Stimulated activated CD4-positive, alpha-beta T cell treated with anti-CD3 and anti-CD28 coated beads, Interleukin-15, amount 100 ng/mL, for 48 hours (primary cell): ENCODE measurements around the gene SETD9.

Experiments used
- DNase-seq, 2 donors: peaks; one replicate each; pipeline ENCODE4 v3.0.0-alpha.2; 2020; ENCODE audit warnings: low read depth in 2 of 2

SETD9 gene, protein sequence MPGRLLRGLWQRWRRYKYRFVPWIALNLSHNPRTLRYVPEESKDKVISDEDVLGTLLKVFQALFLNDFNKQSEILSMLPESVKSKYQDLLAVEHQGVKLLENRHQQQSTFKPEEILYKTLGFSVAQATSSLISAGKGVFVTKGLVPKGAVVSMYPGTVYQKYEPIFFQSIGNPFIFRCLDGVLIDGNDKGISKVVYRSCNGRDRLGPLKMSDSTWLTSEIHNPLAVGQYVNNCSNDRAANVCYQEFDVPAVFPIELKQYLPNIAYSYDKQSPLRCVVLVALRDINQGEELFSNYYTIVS

DNA sequence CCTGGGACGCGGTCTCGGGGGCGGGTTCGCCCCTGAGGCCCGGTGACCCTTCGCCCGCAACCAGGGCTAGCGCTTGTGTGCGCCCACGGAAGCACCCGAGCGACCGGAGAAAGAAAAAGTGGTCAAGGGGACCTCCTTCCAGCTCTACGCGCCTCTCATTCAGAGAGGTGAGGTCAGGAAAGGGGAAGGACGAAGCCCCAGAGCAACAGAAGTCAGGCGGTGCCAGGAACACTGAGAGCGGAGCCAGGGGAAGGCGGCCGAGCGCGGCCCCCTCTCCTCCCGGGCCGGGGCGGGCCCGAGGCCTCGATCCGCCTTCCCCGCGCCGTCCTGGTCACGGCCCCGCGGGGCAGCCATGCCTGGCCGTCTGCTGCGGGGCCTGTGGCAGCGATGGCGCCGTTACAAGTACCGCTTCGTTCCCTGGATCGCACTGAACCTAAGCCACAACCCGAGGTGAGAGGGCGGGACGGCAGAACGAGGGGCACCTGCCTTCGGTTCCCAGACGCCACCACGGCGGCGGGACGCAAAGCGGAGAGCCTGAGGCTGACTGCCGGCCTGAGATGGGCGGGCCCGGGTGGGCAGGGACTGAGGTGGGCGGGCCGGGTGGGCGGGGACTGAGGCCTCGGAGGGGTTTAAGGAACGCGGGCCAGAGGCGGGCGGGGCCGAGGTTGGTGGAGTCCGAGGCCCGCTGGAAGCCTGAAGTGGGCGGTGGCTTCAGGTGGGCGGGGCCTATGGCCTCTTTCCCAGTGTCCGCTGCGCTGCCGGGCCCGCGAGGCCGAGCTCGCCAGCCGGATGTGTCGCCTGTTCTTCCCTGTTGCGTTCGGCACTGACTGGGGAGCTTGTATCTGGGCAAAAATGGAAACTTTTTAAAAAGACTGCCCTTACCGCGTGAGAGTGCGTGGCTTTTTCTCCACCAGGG, at the start of gene SETD9:
TSS of gene SETD9 (plus strand) at position 303 of the 916 bp plus-strand sequence. CDS start at position 353, 50 bp downstream.
- peak; percentile 87 to 90 for DNase-seq

DNA sequence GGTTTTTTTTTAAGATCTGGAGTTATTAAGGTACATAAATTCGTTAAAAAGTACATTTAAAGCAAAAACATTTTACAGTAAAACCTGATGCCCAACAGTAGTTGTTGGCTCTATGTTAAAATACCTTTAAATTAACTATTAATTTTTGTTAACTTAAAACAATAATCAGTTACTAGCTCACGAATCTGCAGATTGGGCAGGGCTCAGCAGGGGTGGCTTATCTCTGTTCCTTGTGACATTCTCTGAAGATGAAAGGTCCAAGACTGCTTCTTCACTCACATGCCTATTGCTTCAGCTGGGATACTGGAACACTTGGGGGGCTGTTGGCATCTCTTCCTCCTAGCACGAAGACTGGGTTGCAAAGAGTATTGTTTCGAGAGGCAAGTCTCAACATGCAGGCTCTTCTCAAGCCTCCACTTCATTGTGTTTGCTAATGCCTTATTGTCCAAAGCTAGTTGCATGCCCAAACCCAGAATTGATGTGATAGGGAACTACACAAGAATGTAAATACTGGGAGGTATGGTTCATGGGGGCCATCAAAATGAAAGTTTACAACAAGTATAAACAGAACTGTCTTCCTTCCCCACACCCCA, 47.4 kb upstream of the SETD9 start:
- DNase-seq, result no peak

DNA sequence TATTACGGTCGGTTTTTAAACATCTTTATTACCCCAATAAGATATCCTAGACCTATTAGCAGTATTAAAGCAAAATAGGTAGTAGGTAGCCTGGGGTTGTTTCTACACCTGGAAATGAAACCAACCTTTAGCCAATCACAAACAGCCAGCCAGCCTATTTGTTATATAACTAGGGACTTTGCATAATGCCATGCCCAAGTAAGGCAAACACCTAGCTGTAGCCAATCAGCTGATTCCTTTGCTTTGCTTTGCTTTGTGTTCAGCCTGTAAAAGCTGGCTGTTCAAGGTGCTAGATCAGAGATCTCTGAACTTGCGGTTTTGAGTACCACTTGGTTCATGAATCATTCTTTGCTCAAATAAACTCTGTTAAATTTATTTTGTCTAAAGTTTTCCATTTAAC, 46.5 kb upstream of the SETD9 start:
- no peak for DNase-seq

DNA sequence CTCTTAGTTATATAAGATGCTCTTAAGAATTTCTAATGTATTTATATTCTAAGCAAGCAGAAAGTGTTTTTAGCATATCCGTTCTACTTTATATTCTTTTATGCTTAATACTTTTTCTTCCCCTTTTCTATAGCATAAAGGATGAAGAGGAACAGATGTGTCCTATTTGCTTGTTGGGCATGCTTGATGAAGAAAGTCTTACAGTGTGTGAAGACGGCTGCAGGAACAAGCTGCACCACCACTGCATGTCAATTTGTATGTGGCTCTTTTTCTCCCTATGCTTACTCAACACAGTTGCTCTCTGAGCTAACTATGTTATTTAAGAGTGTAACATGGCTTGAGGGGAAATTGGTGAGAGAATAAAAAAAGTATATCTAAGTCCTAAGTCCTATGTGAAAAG, 37.6 kb upstream of the SETD9 start:
- DNase-seq, result no peak

DNA sequence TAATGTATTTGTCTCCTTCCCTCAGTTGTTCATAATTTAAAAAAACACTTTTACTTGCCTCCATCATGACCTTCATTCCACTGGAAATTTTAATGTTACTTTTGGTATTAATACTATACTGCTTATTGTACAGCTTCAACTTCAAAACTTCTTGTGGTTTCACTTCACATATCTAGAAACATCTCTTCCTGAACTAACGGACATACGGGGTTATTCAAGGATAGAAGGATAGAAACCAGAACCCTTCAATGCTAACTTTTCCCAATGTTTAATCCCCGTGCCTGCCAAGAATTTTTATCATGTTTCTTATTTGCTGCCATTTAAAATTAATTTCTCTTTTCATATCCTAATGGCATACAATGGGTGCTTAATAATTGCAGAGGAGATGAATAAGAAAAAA, 36.3 kb upstream of the SETD9 start:
- no peak for DNase-seq

DNA sequence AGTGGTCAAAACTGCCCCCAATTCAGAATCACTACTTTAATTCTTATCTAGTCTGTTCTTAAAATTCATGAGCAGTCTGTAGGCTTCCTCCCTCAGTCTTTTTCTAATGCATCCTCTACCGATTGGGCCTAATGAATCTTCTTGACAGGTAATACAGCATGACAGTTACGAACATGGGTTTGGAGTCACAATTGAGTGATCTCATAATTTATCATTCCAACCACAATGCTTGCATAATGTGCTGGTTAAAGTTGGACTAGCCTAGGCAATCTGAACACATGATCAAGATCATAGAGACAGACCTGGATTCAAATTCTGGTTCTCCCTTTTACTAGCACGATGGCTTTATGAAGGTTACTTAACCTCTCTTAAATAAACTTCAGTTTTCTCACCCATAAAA, 33.1 kb upstream of the SETD9 start:
- no peak for DNase-seq

DNA sequence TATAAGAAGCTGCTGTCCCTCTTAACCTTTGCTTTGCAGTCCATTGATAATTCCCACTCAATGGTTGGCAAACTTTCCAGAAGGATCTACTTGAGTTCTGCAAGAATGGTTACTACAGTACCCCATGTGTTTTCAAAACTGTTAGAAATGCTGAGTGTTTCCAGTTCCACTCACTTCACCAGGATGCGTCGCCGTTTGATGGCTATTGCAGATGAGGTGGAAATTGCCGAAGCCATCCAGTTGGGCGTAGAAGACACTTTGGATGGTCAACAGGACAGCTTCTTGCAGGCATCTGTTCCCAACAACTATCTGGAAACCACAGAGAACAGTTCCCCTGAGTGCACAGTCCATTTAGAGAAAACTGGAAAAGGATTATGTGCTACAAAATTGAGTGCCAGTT, 27.8 kb upstream of the SETD9 start:
- DNase-seq, result no peak

DNA sequence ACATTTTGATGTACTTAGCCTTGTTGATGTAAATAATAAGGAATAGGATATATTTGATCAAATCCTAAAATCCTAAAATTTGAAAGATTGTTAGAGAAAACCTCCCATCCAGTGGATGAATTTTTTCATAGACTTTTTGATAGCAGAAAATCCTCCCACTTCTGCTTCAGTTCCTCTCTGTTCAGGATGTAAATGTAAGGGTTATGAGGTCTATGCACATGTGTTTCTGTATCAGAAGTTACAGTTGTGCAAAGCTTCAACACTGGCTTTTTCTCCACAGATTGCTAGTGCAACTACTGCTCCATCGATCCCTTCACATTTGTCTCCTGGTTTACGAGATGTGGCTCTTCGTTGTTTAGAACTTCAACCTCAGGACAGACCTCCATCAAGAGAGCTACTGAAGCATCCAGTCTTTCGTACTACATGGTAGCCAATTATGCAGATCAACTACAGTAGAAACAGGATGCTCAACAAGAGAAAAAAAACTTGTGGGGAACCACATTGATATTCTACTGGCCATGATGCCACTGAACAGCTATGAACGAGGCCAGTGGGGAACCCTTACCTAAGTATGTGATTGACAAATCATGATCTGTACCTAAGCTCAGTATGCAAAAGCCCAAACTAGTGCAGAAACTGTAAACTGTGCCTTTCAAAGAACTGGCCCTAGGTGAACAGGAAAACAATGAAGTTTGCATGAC, 16.0 kb upstream of the SETD9 start:
- no peak for DNase-seq

DNA sequence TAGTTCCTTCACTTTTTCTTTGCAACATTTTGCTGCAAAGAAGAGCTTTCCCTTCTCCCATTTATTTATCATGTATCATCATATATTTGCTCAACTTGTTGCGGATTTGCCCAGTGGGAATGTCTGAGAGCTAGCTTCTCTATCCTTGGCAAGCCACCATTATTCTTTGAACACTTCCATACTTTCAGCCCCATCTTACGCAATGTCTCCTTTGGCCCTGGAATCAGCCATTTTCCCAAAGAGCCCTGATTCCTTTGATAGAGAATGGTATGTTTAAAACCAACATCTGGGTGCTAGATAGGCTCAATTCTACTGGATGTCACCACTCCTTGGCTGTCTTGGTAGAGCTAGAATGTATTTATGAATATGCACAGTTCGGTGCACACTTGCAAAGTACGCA, 12.6 kb upstream of the SETD9 start:
- DNase-seq, result no peak

DNA sequence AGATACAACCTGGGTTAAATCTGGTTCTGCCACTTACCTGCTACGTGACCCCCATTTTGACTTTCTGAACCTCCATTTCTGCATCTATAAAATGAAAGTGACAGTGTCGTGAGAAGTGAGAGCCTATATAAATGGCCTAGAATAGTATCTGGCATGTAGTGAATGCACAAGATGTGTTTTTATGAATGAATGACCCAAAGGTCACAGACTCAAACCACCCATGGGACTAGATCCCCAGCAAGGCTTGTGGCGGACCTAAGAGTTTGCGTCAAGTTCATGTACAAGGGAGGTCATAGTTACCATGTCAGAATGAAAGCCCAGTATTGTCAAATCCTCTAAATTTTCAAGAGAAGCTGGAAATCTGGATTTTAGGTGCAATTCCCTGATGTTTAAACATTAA, 11.2 kb upstream of the SETD9 start:
- no peak for DNase-seq

DNA sequence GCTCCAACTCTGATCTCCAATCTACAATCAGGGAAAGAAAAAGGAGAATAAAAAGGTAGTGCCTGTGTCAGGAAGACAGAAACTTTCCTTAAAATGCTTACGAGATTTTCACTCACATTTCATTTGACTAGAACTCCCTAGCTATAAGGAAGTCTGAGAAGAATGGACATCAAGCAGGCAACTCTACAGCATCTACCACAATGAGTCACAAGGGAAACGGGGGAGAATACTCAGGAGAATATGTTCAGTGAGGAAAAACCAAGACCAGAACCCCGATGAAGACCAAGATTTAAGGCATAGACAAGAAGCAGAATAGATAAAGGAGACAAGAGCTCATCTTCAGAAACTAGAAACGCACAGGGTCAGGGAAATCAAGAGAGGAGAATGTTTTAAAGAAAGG, 9.0 kb upstream of the SETD9 start:
- no peak for DNase-seq

DNA sequence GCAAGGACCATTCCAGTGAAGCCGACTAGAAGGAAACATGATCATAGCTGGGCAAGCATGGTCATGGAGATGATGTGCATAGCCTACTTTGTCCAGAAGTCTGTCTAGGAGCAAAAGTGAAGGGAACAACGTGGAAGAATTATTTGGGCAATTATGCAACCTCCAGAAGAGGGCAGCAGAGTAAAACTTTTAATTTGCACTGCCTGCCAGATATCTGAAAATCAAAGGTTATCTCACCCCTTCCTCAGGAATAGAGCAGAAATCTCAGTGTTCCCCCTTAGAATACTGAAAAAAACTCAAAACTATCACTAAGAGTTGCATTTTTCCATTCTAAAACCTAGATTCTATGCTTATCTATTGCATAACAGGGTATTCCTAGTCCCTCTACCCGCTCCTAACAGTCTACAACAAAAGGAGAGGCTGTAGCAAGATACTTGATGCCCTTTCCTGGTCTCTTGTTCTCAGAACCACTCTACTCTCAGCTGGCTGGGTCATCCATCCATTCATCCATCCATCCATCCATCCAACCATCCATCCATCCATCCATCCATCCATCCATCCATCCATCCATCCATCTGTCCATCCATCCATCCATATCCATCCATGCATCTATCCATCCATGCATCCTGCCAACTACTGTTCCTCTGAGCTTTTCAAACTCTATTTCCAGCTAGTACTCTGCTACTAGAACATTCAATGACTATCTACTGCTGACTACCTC, 8.4 kb upstream of the SETD9 start:
- DNase-seq, result no peak

DNA sequence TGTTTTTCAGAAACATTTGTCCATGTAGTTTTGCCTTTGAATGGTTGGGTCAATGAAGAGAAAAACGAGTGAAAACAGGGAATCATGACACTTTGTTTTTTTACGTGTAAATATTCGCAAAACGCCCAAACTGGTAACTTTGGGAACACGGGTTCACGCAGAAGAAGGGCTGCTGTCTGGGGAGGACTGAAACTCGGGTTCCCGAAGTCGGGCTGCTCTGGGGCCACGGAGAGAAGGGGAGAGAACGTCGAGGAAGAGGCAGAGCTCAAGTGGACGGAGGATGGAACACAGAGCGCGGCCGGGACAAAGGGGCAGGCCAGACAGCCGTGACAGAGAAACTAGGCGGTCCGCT, 478 bp upstream of the SETD9 start:
- DNase-seq, result no peak

DNA sequence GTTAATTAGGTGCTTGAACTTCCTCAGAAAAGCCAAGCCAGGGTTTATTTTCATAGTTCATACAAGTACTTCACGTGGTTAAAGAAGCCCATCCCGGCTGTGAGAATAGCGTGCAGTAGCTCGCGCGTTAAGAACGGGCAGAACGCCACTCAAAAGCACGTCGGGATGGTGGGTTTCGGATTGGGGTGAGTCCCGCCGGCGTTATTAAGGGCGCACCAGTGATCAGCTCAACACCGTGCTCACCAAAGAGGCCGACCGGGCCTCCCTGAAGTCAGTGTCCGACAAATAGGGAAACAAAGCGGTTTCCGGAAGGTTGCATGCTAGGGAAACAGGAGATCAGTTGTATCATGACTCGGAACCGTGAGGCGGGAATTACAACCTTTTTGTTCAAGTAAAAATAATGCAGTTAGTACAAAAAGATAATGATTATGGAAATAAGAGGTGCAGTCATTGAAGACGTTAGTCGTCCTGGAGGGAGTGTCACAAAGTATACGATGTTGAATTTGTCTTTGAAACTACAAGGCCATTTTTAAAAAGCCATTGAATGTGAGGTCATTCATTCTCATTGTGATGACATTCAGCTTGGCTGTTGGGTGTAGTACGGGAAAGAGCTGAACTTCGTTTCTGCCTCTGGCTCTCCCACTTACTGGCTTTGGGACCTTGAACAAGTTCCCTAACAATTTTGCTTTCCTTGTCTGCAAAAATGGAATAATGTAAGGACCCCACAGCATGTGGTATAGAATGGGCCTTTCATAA, 992 bp downstream of the SETD9 start:
- peak; percentile 20 to 22 for DNase-seq

DNA sequence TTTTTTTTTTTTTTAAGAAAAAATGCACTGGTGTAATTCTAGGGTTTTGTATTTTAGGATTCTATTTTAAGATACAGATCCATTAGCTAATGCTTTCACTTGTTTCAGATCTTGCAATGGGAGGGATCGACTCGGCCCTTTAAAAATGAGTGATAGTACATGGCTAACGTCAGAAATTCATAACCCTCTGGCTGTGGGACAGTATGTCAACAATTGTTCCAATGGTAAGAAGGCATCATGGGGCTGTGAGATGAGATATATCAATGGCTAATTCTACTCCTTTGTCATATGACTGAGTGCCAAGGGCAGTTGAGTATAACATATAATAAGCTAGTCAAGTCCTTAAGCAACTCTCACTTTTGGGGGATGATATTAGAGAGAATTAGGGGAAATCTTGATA, 4.4 kb downstream of the SETD9 start:
- no peak for DNase-seq

DNA sequence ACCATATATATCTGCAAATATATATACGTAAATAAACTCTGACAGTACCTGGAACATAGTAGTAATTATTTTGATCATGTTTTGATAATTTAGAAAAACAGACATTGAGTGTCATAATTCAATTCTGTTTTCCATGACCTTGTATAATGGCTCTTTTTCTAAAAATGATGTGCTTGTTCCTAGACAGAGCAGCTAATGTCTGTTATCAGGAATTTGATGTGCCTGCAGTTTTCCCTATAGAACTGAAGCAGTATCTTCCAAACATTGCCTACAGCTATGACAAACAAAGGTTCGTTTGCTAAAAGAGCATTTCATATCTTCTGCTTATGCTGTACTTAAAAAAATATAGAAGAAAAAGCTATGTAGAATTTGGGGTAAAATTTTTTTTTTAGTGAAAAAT, 5.3 kb downstream of the SETD9 start:
- DNase-seq, result no peak

DNA sequence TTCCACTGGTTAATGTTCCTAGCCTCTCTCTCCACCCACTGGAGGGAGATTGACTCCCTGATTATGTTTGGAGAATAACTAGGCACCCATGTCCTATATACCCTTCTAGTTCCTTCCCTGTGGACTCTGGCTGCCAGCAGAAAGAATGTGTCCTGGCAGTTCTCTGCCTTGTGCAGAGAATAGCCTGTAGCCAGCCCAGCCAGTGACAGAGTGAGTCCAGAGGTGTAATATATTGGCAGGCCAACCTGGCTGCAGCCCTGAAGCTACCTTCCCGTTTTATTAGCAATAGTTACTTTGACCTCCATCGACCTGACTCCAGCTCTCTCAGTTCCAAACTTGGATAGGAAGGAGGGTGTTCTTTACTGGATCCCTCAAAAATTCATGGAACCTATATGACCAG, 8.1 kb downstream of the SETD9 start:
- no peak for DNase-seq

DNA sequence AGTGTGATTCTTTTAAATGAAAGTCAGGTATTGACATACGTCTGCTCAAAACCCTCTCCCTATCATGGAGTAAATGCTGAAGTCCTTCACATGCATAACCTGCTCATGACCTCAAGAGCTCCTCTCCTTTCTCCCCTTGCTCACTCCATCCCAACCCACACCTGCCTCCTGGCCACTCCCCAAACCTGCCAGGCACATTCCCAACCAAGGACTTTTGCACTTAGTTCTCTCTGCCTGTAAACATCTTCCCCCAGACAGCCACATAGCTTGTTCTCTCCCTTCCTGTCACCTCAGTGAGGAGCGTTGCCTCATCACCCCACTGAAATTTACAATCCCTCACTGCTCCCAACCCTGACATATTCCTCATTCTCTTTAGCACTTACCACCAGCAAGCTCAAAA, 8.7 kb downstream of the SETD9 start:
- no peak for DNase-seq

DNA sequence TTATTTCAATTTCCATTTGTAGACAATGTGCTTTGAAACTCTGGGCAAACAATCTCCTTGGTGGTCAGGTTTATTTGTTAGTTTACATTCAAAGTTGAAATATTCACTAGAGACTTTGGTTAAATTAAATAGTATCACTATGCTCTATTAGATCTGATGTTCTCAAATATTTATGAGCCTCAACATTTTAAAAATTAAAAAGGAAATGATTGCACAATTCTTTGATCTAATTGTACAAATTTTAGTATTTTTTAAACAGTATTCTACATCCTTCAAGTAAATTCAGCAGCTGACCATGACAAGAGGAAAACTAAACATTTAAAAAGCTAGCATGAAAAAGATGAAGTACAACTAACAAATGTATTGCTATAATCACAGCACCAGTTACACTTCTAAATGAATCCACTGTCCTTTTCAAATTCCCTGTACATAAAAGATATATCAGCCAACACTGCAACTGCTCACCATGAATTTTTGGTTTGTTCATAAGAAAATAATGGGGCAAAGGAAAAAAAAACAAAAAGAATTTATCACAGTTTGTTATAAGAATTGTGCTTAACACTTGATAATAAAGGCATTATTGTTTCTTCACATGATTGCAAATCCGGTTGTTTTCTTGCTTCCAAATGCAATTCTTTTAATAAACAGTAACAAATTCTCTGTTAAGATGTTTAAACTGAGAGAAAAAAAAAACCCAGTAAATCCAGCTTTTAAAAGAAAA, 10.7 kb downstream of the SETD9 start:
- DNase-seq, result no peak

DNA sequence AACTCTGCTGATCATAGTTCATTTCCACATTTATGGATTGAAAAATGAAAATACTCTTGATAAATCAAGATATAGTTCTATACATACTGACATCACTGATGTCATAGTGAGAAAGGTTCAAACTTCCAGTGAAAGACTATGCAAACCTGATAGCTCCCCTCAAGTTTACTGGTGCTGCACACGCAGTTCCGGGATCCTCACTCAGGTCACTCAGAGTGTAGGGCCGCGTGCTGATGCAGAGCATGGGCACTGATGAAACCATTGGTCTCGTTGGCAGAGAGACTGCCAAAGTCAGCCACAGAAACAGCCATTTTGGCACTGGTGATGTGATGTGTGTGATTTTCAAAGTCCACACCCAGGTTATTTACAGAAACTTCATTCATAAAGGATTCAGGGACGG, 13.5 kb downstream of the SETD9 start:
- no peak for DNase-seq
